HG02981 (cell line): ENCODE data around the gene PATZ1.
"Not testable (repeated sequence)": the region's sequence is repeated elsewhere in the genome, so short reads cannot be mapped to it uniquely, and the experiment has no call there.

Source experiments
- ATAC-seq: cut with Tn5 transposase; IDR thresholded peaks from one replicate; pipeline ENCODE4 v1.9.1; 2021; ENCODE audit warnings: mild to moderate bottlenecking, moderate library complexity; ENCODE audit not compliant: unreplicated experiment

Gene PATZ1

DNA sequence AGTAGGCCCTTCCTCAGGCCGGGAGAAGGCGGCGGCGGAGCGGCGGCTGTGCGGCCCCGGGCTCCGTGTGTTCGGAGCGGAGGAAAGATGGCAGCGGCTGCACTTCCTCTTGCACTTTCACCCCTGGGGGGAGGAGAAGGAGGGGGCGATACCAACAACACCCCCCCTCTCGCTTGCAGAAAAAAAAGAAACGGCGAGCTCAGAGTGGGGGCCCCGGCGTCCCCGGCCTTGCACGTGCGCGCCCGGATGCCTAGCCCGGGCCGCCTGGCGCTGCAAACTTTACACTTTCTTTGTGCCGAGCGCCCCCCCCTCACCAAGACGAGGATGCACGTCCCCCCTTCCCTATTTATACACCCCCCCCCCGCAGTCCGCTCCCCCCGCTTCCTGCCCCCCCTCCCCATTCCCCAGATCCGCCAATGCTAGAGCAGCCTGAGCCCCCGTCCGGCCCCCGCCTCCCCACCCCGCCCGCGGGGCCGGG lies at the start of gene PATZ1:
TSS of gene PATZ1 (minus strand) at position 92 of the 478 bp plus-strand sequence. CDS start 744 bp downstream, outside the sequence.
- peak; percentile 25 for ATAC-seq

GRCh38 chr22:31394326-31394725 lies 48.2 kb upstream of the PATZ1 start:
- ATAC-seq = no peak

- ATAC-seq = no peak
These were observed 47.7 kb upstream of the PATZ1 start for GRCh38 chr22:31393893-31394292.

DNA sequence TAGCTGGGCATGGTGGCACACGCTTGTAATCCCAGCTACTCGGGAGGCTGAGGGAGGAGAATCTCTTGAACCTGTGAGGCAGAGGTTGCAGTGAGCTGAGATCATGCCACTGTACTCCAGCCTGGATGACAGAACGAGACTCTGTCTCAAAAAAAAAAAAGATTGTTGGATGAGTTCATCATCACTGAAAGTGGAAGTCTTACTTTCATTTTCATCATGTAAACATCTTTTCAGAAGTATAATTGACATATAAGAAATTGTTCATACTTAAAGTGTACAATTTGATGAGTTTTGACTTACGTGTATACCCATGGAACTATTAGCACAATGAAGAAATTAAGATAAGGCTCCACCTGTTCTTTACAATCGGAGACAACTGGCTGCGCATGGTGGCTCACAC lies 32.5 kb upstream of the PATZ1 start:
- ATAC-seq = not testable (repeated sequence)

- ATAC-seq = no peak
These were observed 32.0 kb upstream of the PATZ1 start for GRCh38 chr22:31378123-31378522.

- ATAC-seq = no peak
These were observed 31.5 kb upstream of the PATZ1 start for GRCh38 chr22:31377612-31378011.

DNA sequence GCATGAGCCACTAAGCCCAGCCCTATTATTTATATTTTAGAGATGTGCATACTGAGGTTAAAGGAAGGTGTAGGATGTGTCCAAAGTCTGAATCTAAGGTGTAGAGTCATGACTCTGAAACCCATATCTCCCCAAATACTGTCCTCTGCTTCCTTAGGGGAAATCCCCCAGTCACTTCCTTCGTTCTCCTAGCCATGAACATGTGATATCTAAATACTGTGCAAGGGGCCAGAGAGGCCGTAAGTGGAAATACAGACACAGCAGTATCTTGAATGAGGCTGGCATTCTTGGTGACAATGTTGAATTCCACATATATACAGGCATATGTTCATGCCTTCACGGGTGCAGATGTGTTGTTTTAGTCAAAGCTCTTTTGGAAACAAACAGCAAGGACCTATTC lies 21.3 kb upstream of the PATZ1 start:
- ATAC-seq = no peak

- no peak for ATAC-seq
These were observed 17.8 kb upstream of the PATZ1 start for GRCh38 chr22:31363885-31364465.

DNA sequence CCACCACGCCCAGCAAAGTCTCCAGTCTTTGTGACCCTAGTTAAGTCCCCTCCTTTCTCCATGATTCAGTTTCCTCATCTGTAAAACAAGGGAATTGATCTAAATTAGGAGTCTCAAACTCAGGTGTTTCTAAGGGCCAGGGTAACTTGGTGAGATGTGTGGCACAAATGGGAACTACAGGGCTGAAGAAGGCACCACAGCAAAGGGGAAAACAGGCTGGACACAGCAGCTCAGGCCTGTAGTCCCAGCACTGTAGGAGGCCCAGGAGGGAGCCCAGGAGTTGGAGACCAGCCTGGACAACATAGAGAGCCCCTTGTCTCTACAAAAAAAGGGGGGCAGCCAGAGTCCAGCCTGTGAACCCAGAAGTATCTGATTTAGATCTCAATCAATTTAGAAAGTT lies 15.6 kb upstream of the PATZ1 start:
- ATAC-seq = no peak

DNA sequence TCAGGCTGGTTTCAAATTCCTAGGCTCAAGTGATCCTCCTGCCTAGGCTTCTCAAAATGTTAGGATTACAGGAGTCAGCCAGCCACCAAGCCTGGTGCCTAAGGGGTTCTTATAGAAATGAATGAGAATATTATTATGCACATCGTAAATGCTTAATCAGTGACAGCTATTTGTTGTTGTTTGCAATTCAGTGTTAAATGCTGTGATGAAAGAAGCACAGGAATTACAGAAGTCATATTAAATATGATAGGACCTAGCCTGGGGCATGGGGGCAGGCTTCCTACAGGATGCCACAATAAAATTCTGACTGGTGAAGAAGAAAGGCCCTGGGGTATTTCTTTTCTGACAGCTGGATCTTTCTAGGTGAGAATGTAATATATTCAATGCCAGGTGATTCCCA lies 13.9 kb upstream of the PATZ1 start:
- no peak for ATAC-seq

DNA sequence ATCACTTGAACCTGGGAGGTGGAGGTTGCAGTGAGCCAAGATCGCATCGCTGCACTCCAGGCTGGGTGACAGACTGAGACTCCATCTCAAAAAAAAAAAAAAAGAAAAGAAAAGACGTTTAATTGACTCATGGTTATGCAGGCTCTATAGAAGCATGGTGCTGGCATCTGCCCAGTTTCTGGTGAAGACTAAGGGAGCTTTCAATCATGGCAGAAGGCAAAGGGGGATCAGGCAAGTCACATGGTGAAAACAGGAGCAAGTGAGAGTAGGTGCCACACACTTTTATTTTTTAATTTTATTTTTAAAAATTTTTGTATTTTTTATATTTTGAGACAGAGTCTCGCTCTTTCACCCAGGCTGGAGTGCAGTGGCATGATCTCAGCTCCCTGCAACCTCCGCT lies 8.4 kb upstream of the PATZ1 start:
- ATAC-seq = no peak

GRCh38 chr22:31350410-31350863 lies 4.3 kb upstream of the PATZ1 start:
- ATAC-seq = no peak

DNA sequence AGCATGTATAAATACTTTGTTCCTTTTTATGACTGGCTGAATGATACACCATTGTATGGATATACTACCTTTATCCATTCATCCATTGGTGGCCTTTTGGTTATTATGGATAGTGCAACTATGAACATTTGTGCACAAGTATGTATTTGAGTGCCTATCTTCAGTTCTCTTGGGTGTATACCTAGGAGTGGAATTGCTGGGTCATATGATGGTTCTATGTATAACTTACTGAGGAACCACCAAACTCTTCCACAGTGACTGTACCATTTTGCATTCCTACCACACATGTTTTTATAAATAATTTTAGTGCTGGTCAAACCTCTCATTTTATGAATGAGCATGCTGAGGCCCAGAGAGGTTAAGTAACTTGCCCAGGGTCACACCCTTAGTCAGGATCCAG lies 3.8 kb upstream of the PATZ1 start:
- ATAC-seq = no peak

DNA sequence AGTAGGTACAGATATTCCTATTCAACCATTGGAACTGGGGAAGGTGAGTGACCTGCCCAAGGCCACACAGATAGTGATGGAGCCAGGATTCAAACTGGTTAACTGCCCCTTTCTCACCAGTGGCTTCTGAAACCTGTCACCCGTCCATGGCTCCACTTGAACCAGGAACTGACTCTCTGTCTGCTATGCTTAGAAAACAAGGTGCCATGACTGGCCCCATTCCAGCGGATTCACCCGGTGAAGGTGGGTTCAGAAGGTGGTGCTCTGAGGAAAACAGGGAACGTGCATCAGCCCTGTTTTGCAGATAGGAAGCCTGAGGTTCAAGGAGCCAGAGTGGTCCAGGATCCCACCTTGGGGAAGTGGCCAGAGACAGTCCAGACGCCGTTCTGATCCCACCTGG lies 2.6 kb upstream of the PATZ1 start:
- no peak for ATAC-seq

GRCh38 chr22:31348009-31348337 lies 1.8 kb upstream of the PATZ1 start:
- ATAC-seq = not testable (repeated sequence)

DNA sequence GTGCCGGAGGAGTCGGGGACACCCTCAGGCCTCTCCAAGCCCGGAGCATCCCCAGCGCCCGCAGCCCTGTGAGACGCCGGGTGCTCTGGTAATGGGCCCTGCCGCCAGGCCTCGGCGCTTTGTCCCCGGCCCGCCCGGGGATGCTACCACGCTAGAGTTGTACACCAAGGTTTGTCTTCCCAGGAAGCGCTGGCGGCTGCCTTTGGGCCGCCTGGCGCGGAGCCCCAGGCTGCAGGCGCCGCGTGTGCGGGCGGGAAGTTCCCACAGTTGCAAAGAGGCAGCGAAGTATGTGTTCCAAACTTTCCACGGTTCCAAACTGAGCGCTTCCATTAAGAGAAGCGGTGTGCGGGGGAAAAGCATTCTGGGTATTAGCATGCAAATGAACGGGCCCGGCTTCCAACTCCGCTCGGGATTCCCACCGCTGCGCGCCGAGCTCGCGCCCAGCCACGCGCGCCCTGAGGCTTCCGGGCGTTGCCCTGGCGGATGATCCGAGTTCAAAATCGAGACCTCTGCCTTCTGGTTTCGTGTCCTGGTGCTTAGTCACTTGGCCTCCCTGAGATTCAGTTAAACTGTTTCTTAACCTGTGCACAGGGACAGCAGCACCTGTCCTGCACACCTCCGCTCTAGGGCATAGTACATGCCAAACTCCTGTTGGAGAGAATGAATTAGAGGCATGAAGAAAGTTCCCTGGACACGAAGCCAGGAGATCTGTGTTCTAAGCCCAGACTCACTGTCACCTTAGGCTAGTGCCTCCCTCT lies 1.3 kb upstream of the PATZ1 start:
- ATAC-seq = no peak

- ATAC-seq = no peak
These were observed 646 bp upstream of the PATZ1 start for GRCh38 chr22:31346733-31347250.

DNA sequence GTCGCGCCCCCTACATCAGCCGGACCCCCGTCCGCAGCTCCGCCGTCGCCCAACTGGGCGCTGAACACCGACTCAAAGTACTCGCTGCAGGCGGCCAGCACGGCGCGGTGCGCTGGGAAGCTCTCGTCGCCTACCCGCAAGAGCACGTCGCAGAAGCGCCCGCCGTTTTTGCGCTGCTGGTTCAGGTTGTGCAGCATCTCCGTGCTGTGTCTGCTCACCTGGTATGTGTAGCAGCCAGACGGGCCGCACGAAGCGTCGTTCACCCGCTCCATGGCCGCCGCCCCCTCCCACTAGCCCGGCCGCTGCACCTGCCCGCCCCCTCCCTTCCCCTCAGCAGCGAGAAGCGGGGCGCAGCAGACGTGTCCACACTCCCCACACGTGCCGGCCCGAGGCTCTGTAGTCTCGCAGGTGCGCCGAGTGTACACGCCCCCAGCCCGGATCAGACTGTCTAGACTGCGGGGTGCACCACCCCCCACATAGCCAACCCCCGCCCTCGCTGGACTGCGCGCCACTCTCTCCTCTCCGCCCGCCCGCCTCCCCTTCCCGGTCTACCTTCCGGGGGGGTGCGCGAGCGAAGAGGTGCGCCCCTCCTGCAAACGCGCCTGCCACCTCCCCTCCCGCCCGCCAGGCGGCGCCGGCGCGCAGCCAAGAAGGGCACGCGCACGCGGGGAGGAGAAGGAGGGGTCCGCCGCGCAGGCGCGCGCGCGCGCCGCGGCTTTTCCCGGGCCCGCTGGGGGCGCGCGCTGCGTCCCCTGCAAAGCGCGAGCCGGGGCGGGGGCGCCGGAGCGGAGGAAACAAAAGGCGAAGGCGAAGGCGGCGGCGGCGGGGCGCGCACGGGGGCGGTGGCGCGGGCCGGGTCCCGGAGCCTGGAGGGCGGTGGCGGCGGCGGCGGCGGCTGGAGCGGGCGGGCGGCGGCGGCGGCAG lies 553 bp downstream of the PATZ1 start:
- peak; percentile 41 for ATAC-seq

GRCh38 chr22:31344578-31345330 lies 1.4 kb downstream of the PATZ1 start:
- ATAC-seq = no peak

GRCh38 chr22:31344256-31344577 lies 1.9 kb downstream of the PATZ1 start:
- no peak for ATAC-seq
